ENCODE measurements around the gene IST1.

DNA sequence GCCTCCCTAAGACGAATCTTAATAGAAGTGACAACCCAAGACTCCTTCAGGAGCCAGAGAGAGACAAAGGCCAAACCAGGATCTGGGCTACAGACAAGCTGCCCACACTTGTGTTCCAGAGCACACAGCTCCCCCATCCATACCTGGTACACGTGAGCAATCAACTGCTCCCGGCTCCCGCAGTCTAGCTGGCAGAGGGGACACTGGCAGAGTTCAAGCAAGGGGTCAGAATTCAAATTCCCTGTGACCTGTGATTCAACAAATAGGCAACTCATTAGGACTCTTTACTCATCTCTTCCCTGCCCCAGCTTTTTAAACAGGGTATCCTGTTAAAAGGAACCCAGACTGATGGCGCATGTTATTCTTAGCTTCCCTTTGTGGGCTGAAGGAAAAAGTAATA, 31.3 kb upstream of the IST1 start:
- TF ChIP-seq, protein P1, sequence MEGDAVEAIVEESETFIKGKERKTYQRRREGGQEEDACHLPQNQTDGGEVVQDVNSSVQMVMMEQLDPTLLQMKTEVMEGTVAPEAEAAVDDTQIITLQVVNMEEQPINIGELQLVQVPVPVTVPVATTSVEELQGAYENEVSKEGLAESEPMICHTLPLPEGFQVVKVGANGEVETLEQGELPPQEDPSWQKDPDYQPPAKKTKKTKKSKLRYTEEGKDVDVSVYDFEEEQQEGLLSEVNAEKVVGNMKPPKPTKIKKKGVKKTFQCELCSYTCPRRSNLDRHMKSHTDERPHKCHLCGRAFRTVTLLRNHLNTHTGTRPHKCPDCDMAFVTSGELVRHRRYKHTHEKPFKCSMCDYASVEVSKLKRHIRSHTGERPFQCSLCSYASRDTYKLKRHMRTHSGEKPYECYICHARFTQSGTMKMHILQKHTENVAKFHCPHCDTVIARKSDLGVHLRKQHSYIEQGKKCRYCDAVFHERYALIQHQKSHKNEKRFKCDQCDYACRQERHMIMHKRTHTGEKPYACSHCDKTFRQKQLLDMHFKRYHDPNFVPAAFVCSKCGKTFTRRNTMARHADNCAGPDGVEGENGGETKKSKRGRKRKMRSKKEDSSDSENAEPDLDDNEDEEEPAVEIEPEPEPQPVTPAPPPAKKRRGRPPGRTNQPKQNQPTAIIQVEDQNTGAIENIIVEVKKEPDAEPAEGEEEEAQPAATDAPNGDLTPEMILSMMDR (IDR thresholded peaks at IDR 0.05; ENCODE audit: low read depth, low read length, missing input control) = no peak
- no peak for TF ChIP-seq EGR1 (IDR thresholded peaks at IDR 0.05; ENCODE audit: low read depth in 2 of 2)
- TF ChIP-seq, protein P2, sequence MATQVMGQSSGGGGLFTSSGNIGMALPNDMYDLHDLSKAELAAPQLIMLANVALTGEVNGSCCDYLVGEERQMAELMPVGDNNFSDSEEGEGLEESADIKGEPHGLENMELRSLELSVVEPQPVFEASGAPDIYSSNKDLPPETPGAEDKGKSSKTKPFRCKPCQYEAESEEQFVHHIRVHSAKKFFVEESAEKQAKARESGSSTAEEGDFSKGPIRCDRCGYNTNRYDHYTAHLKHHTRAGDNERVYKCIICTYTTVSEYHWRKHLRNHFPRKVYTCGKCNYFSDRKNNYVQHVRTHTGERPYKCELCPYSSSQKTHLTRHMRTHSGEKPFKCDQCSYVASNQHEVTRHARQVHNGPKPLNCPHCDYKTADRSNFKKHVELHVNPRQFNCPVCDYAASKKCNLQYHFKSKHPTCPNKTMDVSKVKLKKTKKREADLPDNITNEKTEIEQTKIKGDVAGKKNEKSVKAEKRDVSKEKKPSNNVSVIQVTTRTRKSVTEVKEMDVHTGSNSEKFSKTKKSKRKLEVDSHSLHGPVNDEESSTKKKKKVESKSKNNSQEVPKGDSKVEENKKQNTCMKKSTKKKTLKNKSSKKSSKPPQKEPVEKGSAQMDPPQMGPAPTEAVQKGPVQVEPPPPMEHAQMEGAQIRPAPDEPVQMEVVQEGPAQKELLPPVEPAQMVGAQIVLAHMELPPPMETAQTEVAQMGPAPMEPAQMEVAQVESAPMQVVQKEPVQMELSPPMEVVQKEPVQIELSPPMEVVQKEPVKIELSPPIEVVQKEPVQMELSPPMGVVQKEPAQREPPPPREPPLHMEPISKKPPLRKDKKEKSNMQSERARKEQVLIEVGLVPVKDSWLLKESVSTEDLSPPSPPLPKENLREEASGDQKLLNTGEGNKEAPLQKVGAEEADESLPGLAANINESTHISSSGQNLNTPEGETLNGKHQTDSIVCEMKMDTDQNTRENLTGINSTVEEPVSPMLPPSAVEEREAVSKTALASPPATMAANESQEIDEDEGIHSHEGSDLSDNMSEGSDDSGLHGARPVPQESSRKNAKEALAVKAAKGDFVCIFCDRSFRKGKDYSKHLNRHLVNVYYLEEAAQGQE (IDR thresholded peaks at IDR 0.05) = no peak
- TF ChIP-seq RAD21 (IDR thresholded peaks at IDR 0.05) = no peak
- TF ChIP-seq YY1 (IDR thresholded peaks at IDR 0.05) = no peak
- TF ChIP-seq NR2F2 (IDR thresholded peaks at IDR 0.05) = no peak
